Activated naive CD4-positive, alpha-beta T cell treated with anti-CD3 and anti-CD28 coated beads, Interleukin-2, amount 50 U/mL, for 24 hours (primary cell): Measurements from ENCODE around the gene LAPTM5.

Experiments
- H3K27ac Mint-ChIP-seq: one replicate; pipeline ENCODE4 v1.8.0; 2021; ENCODE audit warnings: mild to moderate bottlenecking, mixed read lengths
- H3K27me3 Mint-ChIP-seq: one replicate; pipeline ENCODE4 v1.8.0; 2021; ENCODE audit warnings: mixed read lengths
- H3K36me3 Mint-ChIP-seq: one replicate; pipeline ENCODE4 v1.8.0; 2021; ENCODE audit warnings: mixed read lengths
- H3K4me1 Mint-ChIP-seq: one replicate; pipeline ENCODE4 v1.8.0; 2021; ENCODE audit warnings: mixed read lengths
- H3K4me3 Mint-ChIP-seq: one replicate; pipeline ENCODE4 v1.8.0; 2021; ENCODE audit warnings: mild to moderate bottlenecking, mixed read lengths
- H3K9me3 Mint-ChIP-seq: one replicate; pipeline ENCODE4 v1.8.0; 2021; ENCODE audit warnings: mixed read lengths

LAPTM5 gene

GRCh38 chr1:30737357-30738039 is 20.1 kb downstream of the LAPTM5 start:
- Mint-ChIP-seq H3K36me3 (peaks cover 21% of the 10 kb centered on the region), H3K27me3 (no peaks in the 10 kb centered on the region), H3K27ac (peak overlapping the region; percentile 80), H3K9me3 (no peaks in the 10 kb centered on the region), H3K4me1 (peaks cover 48% of the 10 kb centered on the region), H3K4me3 (no peak overlapping the region)

- no peak overlapping the region for H3K4me3 Mint-ChIP-seq
- no peaks in the 10 kb centered on the region for H3K9me3 Mint-ChIP-seq
- H3K4me1 Mint-ChIP-seq = peaks cover 42% of the 10 kb centered on the region
- peaks cover 21% of the 10 kb centered on the region for H3K36me3 Mint-ChIP-seq
- H3K27ac Mint-ChIP-seq = peak overlapping the region; percentile 43
- H3K27me3 Mint-ChIP-seq = no peaks in the 10 kb centered on the region
These were observed 21.7 kb downstream of the LAPTM5 start for GRCh38 chr1:30735668-30736498.

GRCh38 chr1:30735124-30735523 is 22.4 kb downstream of the LAPTM5 start:
- Mint-ChIP-seq H3K27ac (peak overlapping the region; percentile 43), H3K4me3 (no peak overlapping the region), H3K4me1 (peaks cover 38% of the 10 kb centered on the region), H3K9me3 (no peaks in the 10 kb centered on the region), H3K27me3 (no peaks in the 10 kb centered on the region), H3K36me3 (peaks cover 21% of the 10 kb centered on the region)

- Mint-ChIP-seq H3K4me3 (no peak overlapping the region), H3K4me1 (peaks cover 36% of the 10 kb centered on the region), H3K27ac (peak overlapping the region; percentile 1), H3K36me3 (peaks cover 21% of the 10 kb centered on the region), H3K27me3 (no peaks in the 10 kb centered on the region), H3K9me3 (no peaks in the 10 kb centered on the region)
These were observed 23.0 kb downstream of the LAPTM5 start for GRCh38 chr1:30734580-30734979.

GRCh38 chr1:30734106-30734505 is 23.5 kb downstream of the LAPTM5 start:
- peak overlapping the region; percentile 30 for H3K27ac Mint-ChIP-seq
- H3K27me3 Mint-ChIP-seq = no peaks in the 10 kb centered on the region
- H3K36me3 Mint-ChIP-seq = peaks cover 19% of the 10 kb centered on the region
- H3K4me1 Mint-ChIP-seq = peaks cover 34% of the 10 kb centered on the region
- no peaks in the 10 kb centered on the region for H3K9me3 Mint-ChIP-seq
- no peak overlapping the region for H3K4me3 Mint-ChIP-seq

- Mint-ChIP-seq H3K9me3 (no peaks in the 10 kb centered on the region), H3K4me1 (peaks cover 29% of the 10 kb centered on the region), H3K4me3 (no peak overlapping the region), H3K27me3 (no peaks in the 10 kb centered on the region), H3K36me3 (peaks cover 15% of the 10 kb centered on the region), H3K27ac (no peak overlapping the region)
These were observed 24.1 kb downstream of the LAPTM5 start for GRCh38 chr1:30733493-30733892.

- peaks cover 21% of the 10 kb centered on the region for H3K4me1 Mint-ChIP-seq
- H3K36me3 Mint-ChIP-seq = peaks cover 10% of the 10 kb centered on the region
- no peaks in the 10 kb centered on the region for H3K9me3 Mint-ChIP-seq
- no peak overlapping the region for H3K4me3 Mint-ChIP-seq
- peak overlapping the region; percentile 60 for H3K27ac Mint-ChIP-seq
- H3K27me3 Mint-ChIP-seq = no peaks in the 10 kb centered on the region
These were observed 25.1 kb downstream of the LAPTM5 start for GRCh38 chr1:30732277-30732996.

GRCh38 chr1:30731806-30732276 is 25.7 kb downstream of the LAPTM5 start:
- no peaks in the 10 kb centered on the region for H3K27me3 Mint-ChIP-seq

GRCh38 chr1:30731109-30731805 is 26.3 kb downstream of the LAPTM5 start:
- no peaks in the 10 kb centered on the region for H3K27me3 Mint-ChIP-seq
- H3K4me3 Mint-ChIP-seq = peak overlapping the region; percentile 40
- H3K27ac Mint-ChIP-seq = peak overlapping the region; percentile 83
- H3K9me3 Mint-ChIP-seq = no peaks in the 10 kb centered on the region
- H3K4me1 Mint-ChIP-seq = peaks cover 19% of the 10 kb centered on the region
- peaks cover 6% of the 10 kb centered on the region for H3K36me3 Mint-ChIP-seq

More at GRCh38 chr1:30731806-30732276, 25.7 kb downstream of the LAPTM5 start:
- peaks cover 6% of the 10 kb centered on the region for H3K36me3 Mint-ChIP-seq
- H3K9me3 Mint-ChIP-seq = no peaks in the 10 kb centered on the region
- H3K4me3 Mint-ChIP-seq = peak overlapping the region; percentile 40
- peaks cover 19% of the 10 kb centered on the region for H3K4me1 Mint-ChIP-seq
- H3K27ac Mint-ChIP-seq = peak overlapping the region; percentile 83

GRCh38 chr1:30730346-30731108 is 27.0 kb downstream of the LAPTM5 start:
- Mint-ChIP-seq H3K27ac (peak overlapping the region; percentile 30), H3K27me3 (no peaks in the 10 kb centered on the region), H3K4me1 (peaks cover 19% of the 10 kb centered on the region), H3K9me3 (no peaks in the 10 kb centered on the region), H3K4me3 (no peak overlapping the region), H3K36me3 (peaks cover 3% of the 10 kb centered on the region)

GRCh38 chr1:30729901-30730300 is 27.7 kb downstream of the LAPTM5 start:
- Mint-ChIP-seq H3K27ac (no peak overlapping the region), H3K36me3 (peaks cover 3% of the 10 kb centered on the region), H3K27me3 (no peaks in the 10 kb centered on the region), H3K4me1 (peaks cover 19% of the 10 kb centered on the region), H3K4me3 (no peak overlapping the region), H3K9me3 (no peaks in the 10 kb centered on the region)

- Mint-ChIP-seq H3K4me3 (no peak overlapping the region), H3K36me3 (peaks cover 3% of the 10 kb centered on the region), H3K27ac (no peak overlapping the region), H3K4me1 (peaks cover 20% of the 10 kb centered on the region), H3K9me3 (no peaks in the 10 kb centered on the region), H3K27me3 (no peaks in the 10 kb centered on the region)
These were observed 28.5 kb downstream of the LAPTM5 start for GRCh38 chr1:30728832-30729638.

GRCh38 chr1:30728340-30728739 is 29.2 kb downstream of the LAPTM5 start:
- H3K9me3 Mint-ChIP-seq = no peaks in the 10 kb centered on the region
- H3K27ac Mint-ChIP-seq = no peak overlapping the region
- H3K36me3 Mint-ChIP-seq = peaks cover 1% of the 10 kb centered on the region
- H3K4me1 Mint-ChIP-seq = peaks cover 24% of the 10 kb centered on the region
- no peak overlapping the region for H3K4me3 Mint-ChIP-seq
- H3K27me3 Mint-ChIP-seq = no peaks in the 10 kb centered on the region

GRCh38 chr1:30727824-30728223 is 29.8 kb downstream of the LAPTM5 start:
- H3K9me3 Mint-ChIP-seq = no peaks in the 10 kb centered on the region
- no peaks in the 10 kb centered on the region for H3K27me3 Mint-ChIP-seq
- peaks cover 24% of the 10 kb centered on the region for H3K4me1 Mint-ChIP-seq
- peak overlapping the region; percentile 38 for H3K27ac Mint-ChIP-seq
- H3K4me3 Mint-ChIP-seq = no peak overlapping the region
- no peaks in the 10 kb centered on the region for H3K36me3 Mint-ChIP-seq
